Kidney tubule cell (primary cell): ENCODE results near the gene EPSTI1.

Experiments
- DNase-seq: peaks from one replicate; pipeline ENCODE4 v3.0.0-alpha.2; 2018; ENCODE audit warnings: low spot score

EPSTI1 gene

GRCh38 chr13:42971691-42972347, 20.2 kb downstream of the EPSTI1 start:
- DNase-seq: no peak

DNA sequence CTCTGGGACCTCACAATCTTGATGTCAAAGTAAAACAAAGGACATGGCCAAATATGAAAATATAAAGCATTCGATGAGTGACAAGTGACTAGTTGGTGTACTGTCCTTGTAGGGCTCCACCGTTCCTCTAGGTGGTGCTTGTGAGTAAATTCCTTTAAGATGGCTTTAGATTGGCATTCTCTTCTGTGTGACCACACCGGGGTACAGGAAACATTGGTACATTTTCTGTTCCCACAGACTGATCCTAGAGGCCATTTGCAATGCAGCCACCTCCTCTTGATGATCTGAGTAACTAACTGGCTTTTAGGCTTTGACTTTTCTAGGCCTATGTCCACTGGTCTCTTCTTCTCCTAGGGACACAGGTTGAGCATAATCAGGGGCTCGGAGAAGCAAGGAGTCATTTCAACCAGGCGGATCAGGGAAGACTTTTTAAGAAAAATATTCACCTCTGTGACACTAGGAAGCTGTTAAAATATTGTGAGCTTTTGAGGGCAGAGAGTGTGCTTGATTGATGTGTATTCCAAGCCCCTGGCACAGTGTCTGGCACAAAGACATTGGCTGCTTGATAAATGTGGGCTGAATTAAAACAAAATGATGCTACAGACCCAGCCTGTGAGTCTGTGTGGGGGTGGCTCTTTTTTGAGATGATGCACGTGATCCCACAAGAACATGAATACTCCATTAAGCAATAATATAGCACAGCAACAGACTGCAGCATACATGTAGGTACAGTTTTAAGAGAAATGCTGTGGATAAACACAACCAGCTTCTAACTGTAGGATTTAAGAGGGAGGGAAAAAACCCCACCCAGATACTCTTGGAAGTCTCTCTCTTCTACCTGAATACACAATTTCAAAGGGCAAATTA, 21.0 kb downstream of the EPSTI1 start:
- peak; percentile 71 for DNase-seq

DNA sequence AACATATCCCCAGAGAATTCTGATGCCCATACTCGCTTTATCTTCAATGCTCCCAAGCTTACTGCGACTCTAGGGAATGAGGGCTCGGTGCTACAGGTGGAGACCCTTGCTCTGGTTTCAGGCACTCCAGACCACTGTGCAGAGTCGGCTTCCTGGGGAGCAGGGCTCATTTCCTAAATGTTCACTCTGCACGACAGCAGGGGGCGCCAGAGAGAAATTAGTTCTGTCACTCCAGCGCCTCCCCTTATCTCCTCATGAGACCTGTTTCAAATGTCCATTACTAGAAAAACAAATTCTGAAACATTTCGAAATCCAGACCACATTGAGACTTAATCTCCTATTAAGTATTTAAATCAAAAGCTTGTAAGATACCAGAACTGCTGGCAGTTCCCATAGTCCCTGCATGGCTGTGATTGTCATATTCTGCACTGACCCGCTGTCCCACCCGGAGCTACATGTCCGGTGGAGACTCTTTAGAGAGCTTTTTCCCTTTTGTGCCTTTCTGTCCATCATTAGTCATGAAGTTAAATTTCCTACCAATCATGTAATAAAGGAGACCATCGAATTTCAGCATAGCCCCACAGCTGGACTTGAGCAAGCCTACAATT, 22.4 kb downstream of the EPSTI1 start:
- DNase-seq: peak; percentile 67

- DNase-seq: no peak
Measured at GRCh38 chr13:42968906-42969305, 23.1 kb downstream of the EPSTI1 start.

GRCh38 chr13:42967660-42968059, 24.4 kb downstream of the EPSTI1 start:
- DNase-seq: no peak

GRCh38 chr13:42965281-42965680, 26.8 kb downstream of the EPSTI1 start:
- DNase-seq: no peak

DNA sequence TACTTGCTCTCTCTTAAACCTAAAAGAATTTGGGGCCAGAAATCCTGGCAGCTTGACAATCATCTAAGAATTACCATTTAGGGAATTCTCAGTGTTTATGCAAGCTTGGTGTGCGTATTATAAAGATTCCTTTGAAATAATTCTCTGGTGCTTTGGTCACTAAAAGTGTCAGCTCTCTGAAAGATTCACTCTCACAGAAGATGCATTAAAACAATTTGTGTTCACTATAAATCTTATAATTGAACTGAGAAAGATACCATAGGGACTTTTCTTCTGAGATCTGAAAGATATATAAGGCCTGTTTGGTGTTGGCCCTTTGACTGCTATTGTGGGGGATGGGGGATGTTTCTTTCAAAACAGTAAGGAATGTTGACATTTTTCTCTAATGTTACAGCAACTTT, 27.3 kb downstream of the EPSTI1 start:
- DNase-seq: no peak

DNA sequence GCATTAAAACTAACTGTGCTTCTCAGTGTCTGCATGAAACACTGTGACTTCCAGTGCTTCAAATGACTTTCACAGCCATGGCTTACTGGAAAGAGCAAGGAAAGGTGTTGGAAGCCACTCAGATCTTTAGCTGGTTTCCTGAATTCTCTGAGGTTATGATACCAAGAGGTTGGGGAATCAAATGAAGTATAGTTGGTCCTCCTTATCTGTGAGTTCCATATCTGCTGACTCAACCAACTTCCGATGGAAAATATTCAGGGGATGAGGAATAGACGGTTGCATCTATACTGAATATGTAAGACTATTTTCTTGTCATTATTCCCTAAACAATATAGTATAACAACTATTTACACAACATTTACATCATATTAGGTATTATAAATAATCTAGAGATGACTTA, 32.4 kb downstream of the EPSTI1 start:
- no peak for DNase-seq

- DNase-seq: no peak
Measured at GRCh38 chr13:42957881-42958280, 34.2 kb downstream of the EPSTI1 start.

DNA sequence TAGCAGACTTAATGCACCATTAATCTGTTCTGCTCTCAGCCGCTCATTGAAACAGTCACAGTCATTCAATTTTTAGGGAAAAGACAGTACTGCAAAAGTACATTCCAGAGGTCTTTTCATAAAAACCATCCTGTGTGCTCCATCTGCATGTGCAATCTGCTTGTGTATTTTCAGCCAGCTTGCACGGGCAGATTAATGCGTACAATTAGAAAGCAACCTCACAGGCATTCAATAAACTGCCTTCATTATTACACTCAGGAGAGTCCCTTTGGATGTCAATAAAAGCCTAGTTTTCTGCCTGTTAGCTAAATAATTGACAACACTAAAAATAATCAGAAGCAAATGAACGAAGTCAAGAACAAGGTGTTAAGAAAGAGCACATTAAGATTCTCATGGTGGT, 41.9 kb downstream of the EPSTI1 start:
- no peak for DNase-seq

DNA sequence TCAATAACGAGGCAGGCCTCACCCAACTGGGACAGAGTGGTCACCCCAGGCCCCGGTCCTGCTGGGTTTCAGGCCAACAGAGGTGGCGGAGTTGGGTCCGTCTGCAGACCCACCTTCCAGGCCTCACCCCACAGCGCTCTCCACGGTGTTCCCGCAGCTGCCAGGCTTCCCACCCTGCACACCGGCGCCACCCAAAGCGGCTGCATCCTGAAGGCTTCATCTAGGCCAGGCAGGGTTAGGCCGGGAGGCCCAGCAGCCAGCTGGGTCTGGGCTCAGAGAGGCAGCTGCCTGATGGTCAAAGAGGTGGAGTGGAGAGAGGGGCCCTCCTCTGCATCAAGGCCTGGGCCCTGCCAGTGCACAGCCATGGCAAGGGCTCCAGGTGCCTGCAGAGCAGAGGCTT, 44.1 kb downstream of the EPSTI1 start:
- DNase-seq: no peak

GRCh38 chr13:42946927-42947326, 45.1 kb downstream of the EPSTI1 start:
- no peak for DNase-seq

GRCh38 chr13:42929886-42930535, 62.0 kb downstream of the EPSTI1 start:
- no peak for DNase-seq

GRCh38 chr13:42926555-42926954, 65.5 kb downstream of the EPSTI1 start:
- no peak for DNase-seq

DNA sequence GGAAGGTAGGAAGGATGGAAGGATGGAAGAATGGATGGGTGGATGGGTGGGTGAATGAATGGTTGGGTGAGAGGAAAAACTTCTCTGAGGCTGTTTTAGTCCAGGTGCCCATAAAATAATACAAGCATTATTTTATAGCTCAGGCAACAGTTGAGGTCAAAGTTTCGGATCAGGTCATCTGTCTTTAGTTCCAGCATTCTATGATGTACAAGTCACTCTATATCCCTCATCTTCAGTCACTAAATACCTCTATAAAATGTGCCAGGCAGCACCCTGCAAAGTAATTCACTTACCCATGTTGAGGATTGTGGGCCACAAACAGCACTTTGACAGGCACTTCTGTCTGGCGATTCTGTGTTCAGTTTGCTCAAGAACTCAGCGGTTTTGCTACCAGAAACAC, 66.0 kb downstream of the EPSTI1 start:
- no peak for DNase-seq

GRCh38 chr13:42925626-42926025, 66.4 kb downstream of the EPSTI1 start:
- no peak for DNase-seq

DNA sequence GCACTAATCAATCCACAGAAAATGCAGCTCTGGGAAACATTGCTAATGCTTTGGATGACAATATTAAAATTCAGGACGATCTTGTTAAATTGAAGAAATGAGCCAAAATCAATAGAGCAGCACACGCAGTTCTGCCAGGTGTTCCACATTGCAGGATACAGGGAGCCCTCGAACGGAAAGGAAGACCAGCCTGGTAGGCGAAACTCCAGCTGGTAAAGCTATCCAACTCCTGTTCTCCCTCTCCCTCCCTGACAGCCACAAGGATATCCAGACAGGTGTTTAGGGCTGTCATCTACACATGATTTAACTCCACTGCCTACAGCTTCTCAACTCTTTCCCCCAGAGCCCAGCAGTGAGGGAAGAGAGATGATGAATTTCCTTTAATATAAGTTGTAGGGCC, 67.7 kb downstream of the EPSTI1 start:
- no peak for DNase-seq

- DNase-seq: no peak
Measured at GRCh38 chr13:42907745-42908144, 84.3 kb downstream of the EPSTI1 start.

GRCh38 chr13:42906257-42906656, 85.8 kb downstream of the EPSTI1 start:
- DNase-seq: peak; percentile 18

GRCh38 chr13:42905579-42905978, 86.5 kb downstream of the EPSTI1 start:
- DNase-seq: no peak

GRCh38 chr13:42899266-42899665, 92.8 kb downstream of the EPSTI1 start:
- no peak for DNase-seq

- no peak for DNase-seq
Measured at GRCh38 chr13:42895776-42896175, 96.3 kb downstream of the EPSTI1 start.
